OCI-LY3 (cell line): Measurements from ENCODE around the gene B4GALT7.
"Not testable (repeated sequence)": the region's sequence is repeated elsewhere in the genome, so short reads cannot be mapped to it uniquely, and the experiment has no call there.

Experiments used
- H2AFZ ChIP-seq: fragments of 200-600, 300-600 bp; shearing (Covaris generic); 2 replicates; pipeline ENCODE4 v1.6.0; 2014; ENCODE audit warnings: antibody characterized with exemption, low read depth, low read length
- H3K27ac ChIP-seq: fragments of 200-600, 300-600 bp; sonication (generic); 2 replicates; pipeline ENCODE4 v1.5.1; 2014; ENCODE audit warnings: mild to moderate bottlenecking, low read length, moderate library complexity, mixed read lengths
- H3K27me3 ChIP-seq: fragments of 200-600, 300-600 bp; sonication (generic); 2 replicates; pipeline ENCODE4 v1.6.1; 2014; ENCODE audit warnings: low read depth, low read length, mixed read lengths
- H3K36me3 ChIP-seq: fragments of 200-600, 300-600 bp; sonication (generic); replicated peaks from 2 replicates; pipeline ENCODE3; 2014; ENCODE audit warnings: low read depth, low read length, mixed read lengths
- H3K4me1 ChIP-seq: fragments of 300-600, 200-600 bp; sonication (generic); 2 replicates; pipeline ENCODE4 v1.6.1; 2014; ENCODE audit warnings: low read length, mixed read lengths
- H3K4me2 ChIP-seq: fragments of 200-600, 300-600 bp; sonication (generic); 2 replicates; pipeline ENCODE4 v1.6.1; 2014; ENCODE audit warnings: low read length, mixed read lengths
- H3K4me3 ChIP-seq: fragments of 300-600, 200-600 bp; sonication (generic); 2 replicates; pipeline ENCODE4 v1.5.1; 2014; ENCODE audit warnings: antibody characterized with exemption, mild to moderate bottlenecking, low read length, moderate library complexity
- H3K79me2 ChIP-seq: fragments of 300-600, 200-600 bp; shearing (Covaris generic); 2 replicates; pipeline ENCODE4 v1.6.1; 2014; ENCODE audit warnings: mild to moderate bottlenecking, low read length, mixed read lengths
- H3K9ac ChIP-seq: fragments of 300-600, 200-600 bp; shearing (Covaris generic); 2 replicates; pipeline ENCODE4 v1.6.0; 2014; ENCODE audit warnings: mild to moderate bottlenecking, low read length, moderate library complexity
- H3K9me3 ChIP-seq: fragments of 200-600, 300-600 bp; shearing (Covaris generic); 2 replicates; pipeline ENCODE4 v1.6.1; 2014; ENCODE audit warnings: low read length, mixed read lengths; ENCODE audit not compliant: insufficient read depth
- H4K20me1 ChIP-seq: fragments of 200-600, 300-600 bp; sonication (generic); 2 replicates; pipeline ENCODE4 v1.6.1; 2016; ENCODE audit warnings: low read length, mixed read lengths; ENCODE audit not compliant: insufficient read depth
- EZH2phosphoT487 ChIP-seq: fragments of 200-600 bp; shearing (Covaris generic); IDR thresholded peaks from 2 replicates; pipeline ENCODE4 v1.6.1; 2018; ENCODE audit warnings: antibody characterized with exemption, mixed run types, low read depth
- TF ChIP-seq, protein P1 (sequence below): fragments of 200-600, 300-600 bp; sonication (generic); IDR thresholded peaks from 2 replicates; pipeline ENCODE4 v1.5.1; 2014; ENCODE audit warnings: antibody characterized with exemption, low read length, low read depth

B4GALT7 gene

DNA sequence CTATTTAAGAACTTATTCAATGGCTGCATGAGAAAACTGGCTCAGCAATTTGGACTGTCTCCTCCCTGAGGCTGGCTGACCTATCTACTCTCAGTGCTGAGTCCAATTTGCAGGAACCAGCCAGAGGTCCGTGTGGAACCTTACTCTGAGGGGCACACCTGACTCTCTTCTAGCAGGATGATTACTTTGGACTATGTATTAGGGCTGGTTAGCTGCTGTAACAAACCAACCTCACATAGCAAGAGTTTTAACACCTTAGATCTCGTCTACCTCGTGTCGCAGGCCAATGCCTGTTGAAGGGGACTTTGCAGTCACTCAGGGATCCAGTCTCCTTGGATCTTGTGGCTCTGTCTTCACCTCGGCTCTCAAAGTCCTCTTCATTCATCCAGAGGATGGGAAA, 42.1 kb upstream of the B4GALT7 start:
- H3K4me1 ChIP-seq = peaks cover 7% of the 10 kb centered on the region
- no peaks in the 10 kb centered on the region for H3K9me3 ChIP-seq
- H4K20me1 ChIP-seq = peaks cover 7% of the 10 kb centered on the region; the same call in 1 of the 2 replicates
- TF ChIP-seq, protein P1, sequence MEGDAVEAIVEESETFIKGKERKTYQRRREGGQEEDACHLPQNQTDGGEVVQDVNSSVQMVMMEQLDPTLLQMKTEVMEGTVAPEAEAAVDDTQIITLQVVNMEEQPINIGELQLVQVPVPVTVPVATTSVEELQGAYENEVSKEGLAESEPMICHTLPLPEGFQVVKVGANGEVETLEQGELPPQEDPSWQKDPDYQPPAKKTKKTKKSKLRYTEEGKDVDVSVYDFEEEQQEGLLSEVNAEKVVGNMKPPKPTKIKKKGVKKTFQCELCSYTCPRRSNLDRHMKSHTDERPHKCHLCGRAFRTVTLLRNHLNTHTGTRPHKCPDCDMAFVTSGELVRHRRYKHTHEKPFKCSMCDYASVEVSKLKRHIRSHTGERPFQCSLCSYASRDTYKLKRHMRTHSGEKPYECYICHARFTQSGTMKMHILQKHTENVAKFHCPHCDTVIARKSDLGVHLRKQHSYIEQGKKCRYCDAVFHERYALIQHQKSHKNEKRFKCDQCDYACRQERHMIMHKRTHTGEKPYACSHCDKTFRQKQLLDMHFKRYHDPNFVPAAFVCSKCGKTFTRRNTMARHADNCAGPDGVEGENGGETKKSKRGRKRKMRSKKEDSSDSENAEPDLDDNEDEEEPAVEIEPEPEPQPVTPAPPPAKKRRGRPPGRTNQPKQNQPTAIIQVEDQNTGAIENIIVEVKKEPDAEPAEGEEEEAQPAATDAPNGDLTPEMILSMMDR = no peak
- TF ChIP-seq EZH2phosphoT487 = no peak
- H3K79me2 ChIP-seq = peaks cover 15% of the 10 kb centered on the region
- no peaks in the 10 kb centered on the region for H3K27me3 ChIP-seq
- H3K4me2 ChIP-seq = no peak overlapping the region
- H3K9ac ChIP-seq = no peak overlapping the region
- H3K36me3 ChIP-seq = no peaks in the 10 kb centered on the region
- no peak overlapping the region for H3K27ac ChIP-seq
- no peak overlapping the region for H3K4me3 ChIP-seq
- H2AFZ ChIP-seq = no peak overlapping the region

DNA sequence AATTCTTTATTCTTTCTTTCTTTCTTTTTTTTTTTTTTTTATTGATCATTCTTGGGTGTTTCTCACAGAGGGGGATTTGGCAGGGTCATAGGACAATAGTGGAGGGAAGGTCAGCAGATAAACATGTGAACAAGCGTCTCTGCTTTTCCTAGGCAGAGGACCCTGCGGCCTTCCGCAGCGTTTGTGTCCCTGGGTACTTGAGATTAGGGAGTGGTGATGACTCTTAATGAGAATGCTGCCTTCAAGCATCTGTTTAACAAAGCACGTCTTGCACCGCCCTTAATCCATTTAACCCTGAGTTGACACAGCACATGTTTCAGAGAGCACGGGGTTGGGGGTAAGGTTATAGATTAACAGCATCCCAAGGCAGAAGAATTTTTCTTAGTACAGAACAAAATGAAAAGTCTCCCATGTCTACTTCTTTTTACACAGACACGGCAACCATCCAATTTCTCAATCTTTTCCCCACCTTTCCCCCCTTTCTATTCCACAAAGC, 40.4 kb upstream of the B4GALT7 start:
- H3K4me1 ChIP-seq, H3K79me2 ChIP-seq, H3K36me3 ChIP-seq, H2AFZ ChIP-seq, H3K4me2 ChIP-seq, H3K4me3 ChIP-seq, H4K20me1 ChIP-seq, H3K9me3 ChIP-seq, H3K9ac ChIP-seq, H3K27me3 ChIP-seq, H3K27ac ChIP-seq: not testable (repeated sequence)

DNA sequence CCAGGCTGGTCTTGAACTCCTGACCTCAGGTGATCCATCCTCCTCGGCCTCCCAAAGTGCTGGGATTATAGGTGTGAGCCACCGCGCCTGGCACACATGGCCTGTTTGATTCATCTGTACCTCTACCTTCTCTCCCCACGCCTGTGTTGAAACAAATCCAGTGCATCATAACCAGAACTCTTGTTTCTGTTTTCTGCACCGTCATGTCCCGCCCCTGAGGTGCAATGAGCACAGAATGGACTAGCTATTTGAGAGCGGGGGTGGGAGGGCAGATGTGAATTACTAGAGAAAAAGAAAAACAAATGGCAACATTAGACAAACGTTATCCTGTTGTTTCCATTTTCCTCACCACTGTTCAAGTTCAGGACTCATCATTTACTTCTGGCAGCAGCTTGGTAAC, 34.9 kb upstream of the B4GALT7 start:
- Histone ChIP-seq H3K36me3 (no peaks in the 10 kb centered on the region), H3K9me3 (no peaks in the 10 kb centered on the region), H3K4me3 (no peak overlapping the region), H3K9ac (no peak overlapping the region), H3K27ac (no peak overlapping the region), H3K4me1 (no peaks in the 10 kb centered on the region), H2AFZ (no peak overlapping the region), H3K4me2 (no peak overlapping the region), H3K79me2 (no peaks in the 10 kb centered on the region), H3K27me3 (peaks cover 13% of the 10 kb centered on the region), H4K20me1 (no peaks in the 10 kb centered on the region)
- TF ChIP-seq EZH2phosphoT487 = no peak
- TF ChIP-seq, protein P1 = no peak

DNA sequence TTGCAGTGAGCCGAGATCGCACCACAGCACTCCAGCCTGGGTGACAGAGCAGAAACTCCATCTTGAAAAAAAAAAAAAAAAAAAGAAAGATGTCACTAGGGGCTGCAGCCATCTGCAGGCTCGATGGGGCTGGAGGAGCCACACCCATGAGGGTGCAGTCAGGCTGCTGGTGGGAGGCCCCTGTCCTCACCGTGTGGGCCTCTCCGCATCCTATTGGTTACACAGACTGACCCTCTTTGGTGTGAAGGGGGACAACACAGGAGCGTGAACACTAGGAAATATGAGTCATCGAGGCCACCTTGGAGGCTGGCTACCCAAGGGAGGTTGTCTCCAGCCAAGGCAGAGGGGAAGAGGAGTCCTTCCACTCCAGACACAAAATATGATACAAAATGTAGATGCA, 31.6 kb upstream of the B4GALT7 start:
- no peak overlapping the region for H2AFZ ChIP-seq
- no peaks in the 10 kb centered on the region for H3K4me1 ChIP-seq
- no peak overlapping the region for H3K4me2 ChIP-seq
- no peak overlapping the region for H3K4me3 ChIP-seq
- no peaks in the 10 kb centered on the region for H4K20me1 ChIP-seq
- H3K9me3 ChIP-seq = no peaks in the 10 kb centered on the region
- H3K9ac ChIP-seq = no peak overlapping the region
- no peak overlapping the region for H3K27ac ChIP-seq
- H3K27me3 ChIP-seq = peaks cover 13% of the 10 kb centered on the region
- no peak for TF ChIP-seq EZH2phosphoT487
- TF ChIP-seq, protein P1 = no peak
- no peaks in the 10 kb centered on the region for H3K36me3 ChIP-seq
- no peaks in the 10 kb centered on the region for H3K79me2 ChIP-seq

DNA sequence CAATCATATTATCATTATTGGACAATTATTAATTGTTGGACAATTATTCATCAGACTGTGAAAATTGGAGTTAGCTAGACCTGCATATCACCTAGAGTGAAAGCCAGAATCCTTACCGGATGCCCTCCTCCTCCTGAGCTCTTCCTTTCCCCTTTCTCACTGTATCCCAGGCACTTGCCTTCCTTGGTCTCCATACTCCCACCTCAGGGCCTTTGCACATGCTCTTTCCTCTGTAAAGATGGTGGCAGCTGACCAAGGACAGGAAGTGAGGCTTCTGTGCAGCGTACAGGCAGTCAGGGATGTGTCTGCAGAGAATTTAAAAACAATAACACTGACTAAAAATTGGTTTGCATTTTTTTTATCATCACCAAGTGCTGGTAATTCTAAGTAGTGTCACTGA, 30.0 kb upstream of the B4GALT7 start:
- Histone ChIP-seq H3K27ac (no peak overlapping the region), H3K36me3 (no peaks in the 10 kb centered on the region), H4K20me1 (no peaks in the 10 kb centered on the region), H3K9ac (no peak overlapping the region), H3K4me3 (no peak overlapping the region), H3K4me2 (no peak overlapping the region), H3K79me2 (no peaks in the 10 kb centered on the region), H3K4me1 (no peaks in the 10 kb centered on the region), H3K9me3 (no peaks in the 10 kb centered on the region), H2AFZ (no peak overlapping the region), H3K27me3 (peaks cover 13% of the 10 kb centered on the region)
- TF ChIP-seq, protein P1 = no peak
- TF ChIP-seq EZH2phosphoT487 = no peak
